ENCODE data around the gene IGSF9B.

DNA sequence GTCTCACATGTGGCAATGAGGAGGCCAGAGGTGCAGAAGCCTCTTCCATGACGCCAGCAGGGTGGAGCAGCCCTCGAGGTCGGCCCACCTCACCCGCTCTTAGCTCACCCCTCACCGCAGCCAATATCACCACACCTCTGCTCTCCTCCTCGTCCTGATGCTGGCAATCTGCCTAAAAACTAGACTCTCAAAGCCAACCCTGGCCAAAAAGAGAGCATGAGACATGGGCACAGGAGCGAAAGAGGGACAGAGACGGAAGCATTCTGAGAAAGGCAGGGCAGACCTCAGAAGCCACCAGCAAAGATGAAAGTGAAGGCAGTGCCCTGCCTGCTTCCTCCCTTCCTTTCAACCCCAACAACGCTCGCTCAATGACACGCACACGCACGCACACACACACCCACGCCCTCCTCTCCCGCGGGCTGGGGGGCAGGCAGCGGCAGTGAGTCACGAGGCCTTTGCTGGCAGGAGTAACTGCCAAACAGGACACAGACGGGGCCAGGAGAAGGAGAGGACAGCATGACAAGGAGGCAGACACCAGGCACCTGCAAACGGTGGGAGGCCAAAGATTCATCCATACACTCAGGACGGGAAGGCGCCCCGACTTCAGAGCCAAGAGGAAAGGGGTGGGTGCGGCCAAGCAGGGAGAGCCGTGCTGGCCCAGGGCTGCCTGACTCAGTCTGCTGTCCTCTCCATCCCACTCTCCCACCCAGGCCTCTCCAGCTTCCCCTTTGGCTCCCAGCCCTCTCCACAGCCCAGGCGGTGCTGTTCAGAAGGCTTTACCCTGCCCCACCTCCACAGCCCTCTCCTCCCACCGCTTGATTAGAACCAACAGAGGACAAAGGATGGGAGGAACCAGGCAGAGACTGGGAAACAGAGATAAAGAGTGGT lies 11.4 kb downstream of the IGSF9B start:
- TF ChIP-seq POLR2A (conservative IDR thresholded peaks at IDR 0.05): no peak
- TF ChIP-seq CBX2 (IDR thresholded peaks at IDR 0.05; ENCODE audit: insufficient read depth, low read length, poor library complexity, severe bottlenecking): no peak
- TF ChIP-seq, protein P1, sequence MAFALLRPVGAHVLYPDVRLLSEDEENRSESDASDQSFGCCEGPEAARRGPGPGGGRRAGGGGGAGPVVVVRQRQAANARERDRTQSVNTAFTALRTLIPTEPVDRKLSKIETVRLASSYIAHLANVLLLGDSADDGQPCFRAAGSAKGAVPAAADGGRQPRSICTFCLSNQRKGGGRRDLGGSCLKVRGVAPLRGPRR (CRISPR knock-in tag; IDR thresholded peaks at IDR 0.05): no peak
- TF ChIP-seq, protein P2, sequence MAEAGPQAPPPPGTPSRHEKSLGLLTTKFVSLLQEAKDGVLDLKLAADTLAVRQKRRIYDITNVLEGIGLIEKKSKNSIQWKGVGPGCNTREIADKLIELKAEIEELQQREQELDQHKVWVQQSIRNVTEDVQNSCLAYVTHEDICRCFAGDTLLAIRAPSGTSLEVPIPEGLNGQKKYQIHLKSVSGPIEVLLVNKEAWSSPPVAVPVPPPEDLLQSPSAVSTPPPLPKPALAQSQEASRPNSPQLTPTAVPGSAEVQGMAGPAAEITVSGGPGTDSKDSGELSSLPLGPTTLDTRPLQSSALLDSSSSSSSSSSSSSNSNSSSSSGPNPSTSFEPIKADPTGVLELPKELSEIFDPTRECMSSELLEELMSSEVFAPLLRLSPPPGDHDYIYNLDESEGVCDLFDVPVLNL (CRISPR knock-in tag; IDR thresholded peaks at IDR 0.05; ENCODE audit: low read depth): no peak
- no peak for TF ChIP-seq CREM (IDR thresholded peaks at IDR 0.05; ENCODE audit: low read depth)
